Sigmoid colon (tissue), 3 donors: Measurements from ENCODE around the gene HIVEP2.

Experiments used
- POLR2A ChIP-seq, 2 donors: fragments of 450-650 bp; IDR thresholded peaks; one replicate each; pipeline ENCODE4 v1.6.1; 2016; ENCODE audit warnings: antibody characterized with exemption in 2 of 2, mild to moderate bottlenecking in 2 of 2, moderate library complexity in 2 of 2
- TF ChIP-seq, protein P1 (sequence below), 4 experiments: fragments of 450-650 bp in 3 of 4; fragments of 200-600 bp in 1 of 4; IDR thresholded peaks; one replicate each; pipeline ENCODE4 v1.5.1; 2016 to 2019; ENCODE audit warnings: antibody characterized with exemption in 4 of 4, mild to moderate bottlenecking in 3 of 4, moderate library complexity in 2 of 4

DNA sequence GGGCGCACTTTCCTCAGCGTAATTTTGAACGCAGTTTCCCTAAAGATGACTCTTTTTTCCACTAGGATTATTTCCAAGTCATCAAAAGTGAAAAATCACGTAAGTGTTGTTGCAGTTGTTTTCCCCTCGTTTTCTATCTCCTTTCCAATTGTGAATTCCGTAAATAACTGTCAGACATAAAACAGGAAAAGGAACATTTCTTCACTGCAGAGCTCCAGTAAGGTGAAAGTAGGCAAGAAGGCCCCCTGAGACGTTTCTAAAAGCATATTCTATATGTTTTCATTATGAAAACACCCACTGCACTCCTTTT lies 17.8 kb downstream of the HIVEP2 start:
- TF ChIP-seq, protein P1, sequence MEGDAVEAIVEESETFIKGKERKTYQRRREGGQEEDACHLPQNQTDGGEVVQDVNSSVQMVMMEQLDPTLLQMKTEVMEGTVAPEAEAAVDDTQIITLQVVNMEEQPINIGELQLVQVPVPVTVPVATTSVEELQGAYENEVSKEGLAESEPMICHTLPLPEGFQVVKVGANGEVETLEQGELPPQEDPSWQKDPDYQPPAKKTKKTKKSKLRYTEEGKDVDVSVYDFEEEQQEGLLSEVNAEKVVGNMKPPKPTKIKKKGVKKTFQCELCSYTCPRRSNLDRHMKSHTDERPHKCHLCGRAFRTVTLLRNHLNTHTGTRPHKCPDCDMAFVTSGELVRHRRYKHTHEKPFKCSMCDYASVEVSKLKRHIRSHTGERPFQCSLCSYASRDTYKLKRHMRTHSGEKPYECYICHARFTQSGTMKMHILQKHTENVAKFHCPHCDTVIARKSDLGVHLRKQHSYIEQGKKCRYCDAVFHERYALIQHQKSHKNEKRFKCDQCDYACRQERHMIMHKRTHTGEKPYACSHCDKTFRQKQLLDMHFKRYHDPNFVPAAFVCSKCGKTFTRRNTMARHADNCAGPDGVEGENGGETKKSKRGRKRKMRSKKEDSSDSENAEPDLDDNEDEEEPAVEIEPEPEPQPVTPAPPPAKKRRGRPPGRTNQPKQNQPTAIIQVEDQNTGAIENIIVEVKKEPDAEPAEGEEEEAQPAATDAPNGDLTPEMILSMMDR (IDR thresholded peaks at IDR 0.05), result no peak
- no peak for TF ChIP-seq POLR2A (IDR thresholded peaks at IDR 0.05)
